T-cell (primary cell): Measurements from ENCODE around the gene CRACR2A. TPM values are rescaled to one million over a fixed set of nuclear protein-coding genes. Genes with fewer than 3 reads are reported as not detected.
A peak's percentile ranks its signal among the peaks of the same experiment; 100 is the strongest.

Source experiments
- ATAC-seq, 4 experiments: fragments of 200-7000 bp in 3 of 4; fragments of 150-1000 bp in 1 of 4; cut with Tn5 transposase; replicated peaks in 1 of 4; 1 replicate in 3 of 4; 2 replicates in 1 of 4; pipeline ENCODE4 v1.10.0; 2021; ENCODE audit warnings: moderate library complexity in 3 of 4, mild to moderate bottlenecking in 2 of 4, moderate number of reproducible peaks in 1 of 4
- CTCF ChIA-PET, 2 donors: fragments of 300-600 bp; sonication (Branson Sonifier 250); formaldehyde crosslinking; loops; one replicate each; lab custom pipeline; 2022; ENCODE audit warnings: antibody characterized with exemption in 2 of 2; lab: Charles Lee
- POLR2A ChIA-PET, 2 donors: fragments of 300-600 bp; sonication (Branson Sonifier 250); formaldehyde crosslinking; loops; one replicate each; lab custom pipeline; 2022; ENCODE audit warnings: antibody characterized with exemption in 2 of 2; lab: Charles Lee
- DNase-seq, 35 experiments: peaks; one replicate each; pipeline versions ENCODE4 v3.0.0 to v3.0.0-alpha.2; 2013 to 2023
- H3K27ac ChIP-seq: one replicate; pipeline ENCODE4 v1.5.1; 2013; ENCODE audit warnings: low read length
- H3K27me3 ChIP-seq, 2 experiments: replicated peaks in 1 of 2; 1 replicate in 1 of 2; 2 replicates in 1 of 2; pipeline versions ENCODE4 v1.6.1 to v1.7.0; 2013; ENCODE audit warnings: low read length in 1 of 2, mixed read lengths in 1 of 2; ENCODE audit not compliant: control insufficient read depth in 2 of 2, insufficient read depth in 2 of 2; ENCODE audit errors: extremely low read depth in 1 of 2
- H3K36me3 ChIP-seq, 2 donors: 1 replicate in 1 of 2; 2 replicates in 1 of 2; pipeline versions ENCODE4 v1.6.1 to v1.7.0; 2013; ENCODE audit warnings: low read length in 1 of 2; ENCODE audit not compliant: control insufficient read depth in 2 of 2, insufficient read depth in 1 of 2; ENCODE audit errors: extremely low read depth in 1 of 2
- H3K4me1 ChIP-seq, 2 experiments: 1 replicate in 1 of 2; 2 replicates in 1 of 2; pipeline versions ENCODE4 v1.6.1 to v1.7.0; 2013; ENCODE audit warnings: low read length in 2 of 2, mixed read lengths in 1 of 2; ENCODE audit not compliant: insufficient read depth in 2 of 2, control insufficient read depth in 1 of 2; ENCODE audit errors: extremely low read depth in 1 of 2
- H3K4me3 ChIP-seq, 2 donors: 1 replicate in 1 of 2; 2 replicates in 1 of 2; pipeline versions ENCODE4 v1.5.1 to v1.7.0; 2013; ENCODE audit warnings: mild to moderate bottlenecking in 2 of 2, low read length in 1 of 2, moderate library complexity in 1 of 2; ENCODE audit not compliant: control insufficient read depth in 1 of 2; ENCODE audit errors: extremely low read depth in 1 of 2
- H3K9me3 ChIP-seq: 2 replicates; pipeline ENCODE4 v1.7.0; 2013
- H3K27ac Mint-ChIP-seq, 2 donors: one replicate each; pipeline ENCODE4 v1.8.0; 2020 to 2021; ENCODE audit warnings: mild to moderate bottlenecking in 2 of 2, mixed read lengths in 2 of 2
- H3K27me3 Mint-ChIP-seq, 2 donors: one replicate each; pipeline ENCODE4 v1.8.0; 2021 to 2022; ENCODE audit warnings: mixed read lengths in 2 of 2
- H3K36me3 Mint-ChIP-seq: one replicate; pipeline ENCODE4 v1.8.0; 2021; ENCODE audit warnings: mixed read lengths
- H3K4me1 Mint-ChIP-seq, 3 donors: one replicate each; pipeline ENCODE4 v1.8.0; 2020 to 2022; ENCODE audit warnings: mixed read lengths in 3 of 3, mild to moderate bottlenecking in 1 of 3
- H3K4me3 Mint-ChIP-seq, 3 donors: one replicate each; pipeline ENCODE4 v1.8.0; 2020 to 2022; ENCODE audit warnings: mild to moderate bottlenecking in 3 of 3, mixed read lengths in 3 of 3, moderate library complexity in 3 of 3
- H3K9me3 Mint-ChIP-seq, 3 donors: one replicate each; pipeline ENCODE4 v1.8.0; 2020 to 2022; ENCODE audit warnings: mixed read lengths in 3 of 3
- WGBS: methylation state at CpG from one replicate; pipeline ENCODE4 v1.1.5; 2013; ENCODE audit warnings: missing lambda C conversion rate; ENCODE audit not compliant: insufficient coverage; 5-methylcytosine and 5-hydroxymethylcytosine counted together
- total RNA-seq, 35 experiments: library from RNA in 6 of 35; stranded (reverse) in 6 of 35; fragments of 120-200 nt in 1 of 35; gene quantifications; one replicate each; pipeline versions ENCODE4 v1.2.1 to v1.2.4 and lab custom pipeline; 2013 to 2026

CRACR2A gene
- total RNA-seq, 5 donors from 2014 or later (not counting 1 experiment from before 2014, with no cell fraction given): 38.3 to 47.0 (median 40.6) TPM

GRCh38 chr12:3627336-3627735 is 125.6 kb downstream of the CRACR2A start:
- H3K4me1 ChIP-seq: no peaks in the 10 kb centered on the region
- no peaks in the 10 kb centered on the region for H3K4me1 Mint-ChIP-seq
- H3K9me3 ChIP-seq: no peaks in the 10 kb centered on the region
- ChIA-PET CTCF (no interaction called here), POLR2A (no interaction called here)
- no peak overlapping the region for H3K27ac Mint-ChIP-seq
- H3K27me3 Mint-ChIP-seq: no peaks in the 10 kb centered on the region
- H3K27ac ChIP-seq: no peak overlapping the region
- 92% methylated on average over 16 of the region's 16 CpGs for whole genome bisulfite sequencing
- peaks cover 8 to 80% of the 10 kb centered on the region in 2 donors for H3K36me3 ChIP-seq
- peaks cover 76% of the 10 kb centered on the region for H3K36me3 Mint-ChIP-seq
- no peaks in the 10 kb centered on the region for H3K9me3 Mint-ChIP-seq
- no peak for ATAC-seq
- no peak for DNase-seq
- H3K4me3 Mint-ChIP-seq: no peak overlapping the region
- no peak overlapping the region for H3K4me3 ChIP-seq
- H3K27me3 ChIP-seq: no peaks in the 10 kb centered on the region

GRCh38 chr12:3624273-3624672 is 128.6 kb downstream of the CRACR2A start:
- Histone ChIP-seq H3K4me1 (no peaks in the 10 kb centered on the region), H3K4me3 (no peak overlapping the region), H3K27ac (no peak overlapping the region), H3K27me3 (no peaks in the 10 kb centered on the region), H3K36me3 (peaks cover 14 to 66% of the 10 kb centered on the region in 2 donors), H3K9me3 (no peaks in the 10 kb centered on the region)
- Mint-ChIP-seq H3K9me3 (no peaks in the 10 kb centered on the region), H3K27ac (no peak overlapping the region), H3K36me3 (peaks cover 81% of the 10 kb centered on the region), H3K4me3 (no peak overlapping the region), H3K4me1 (no peaks in the 10 kb centered on the region), H3K27me3 (no peaks in the 10 kb centered on the region)
- DNase-seq (no peak), ATAC-seq (no peak)
- POLR2A ChIA-PET: no interaction called here
- CTCF ChIA-PET: no interaction called here
- WGBS: 100% methylated on average over 1 of the region's 4 CpGs

- DNase-seq (no peak), ATAC-seq (no peak)
- CTCF ChIA-PET: no interaction called here
- H3K4me3 Mint-ChIP-seq: no peak overlapping the region
- H3K27me3 Mint-ChIP-seq: no peaks in the 10 kb centered on the region
- POLR2A ChIA-PET: no interaction called here
- H3K36me3 ChIP-seq: peaks cover 11 to 68% of the 10 kb centered on the region in 2 donors
- no peak overlapping the region for H3K27ac Mint-ChIP-seq
- 77% methylated on average over 12 of the region's 18 CpGs for WGBS
- no peaks in the 10 kb centered on the region for H3K4me1 ChIP-seq
- H3K27me3 ChIP-seq: no peaks in the 10 kb centered on the region
- no peaks in the 10 kb centered on the region for H3K4me1 Mint-ChIP-seq
- peaks cover 81% of the 10 kb centered on the region for H3K36me3 Mint-ChIP-seq
- no peak overlapping the region for H3K4me3 ChIP-seq
- H3K27ac ChIP-seq: no peak overlapping the region
- H3K9me3 ChIP-seq: no peaks in the 10 kb centered on the region
- no peaks in the 10 kb centered on the region for H3K9me3 Mint-ChIP-seq
These were observed 129.9 kb downstream of the CRACR2A start for GRCh38 chr12:3622822-3623690.

GRCh38 chr12:3622021-3622821 is 130.7 kb downstream of the CRACR2A start:
- no CpG with 5 or more reads among the region's 2 CpGs for WGBS
- DNase-seq: no peak
- H3K4me1 Mint-ChIP-seq: no peaks in the 10 kb centered on the region

GRCh38 chr12:3620856-3621255 is 132.1 kb downstream of the CRACR2A start:
- ATAC-seq (no peak), DNase-seq (no peak)
- H3K4me1 Mint-ChIP-seq: no peaks in the 10 kb centered on the region
- H3K27me3 ChIP-seq: no peaks in the 10 kb centered on the region
- peaks cover 13 to 71% of the 10 kb centered on the region in 2 donors for H3K36me3 ChIP-seq
- no peaks in the 10 kb centered on the region for H3K9me3 ChIP-seq
- H3K27me3 Mint-ChIP-seq: no peaks in the 10 kb centered on the region
- WGBS: 100% methylated on average over 6 of the region's 7 CpGs
- no peak overlapping the region for H3K27ac ChIP-seq
- H3K4me3 ChIP-seq: no peak overlapping the region
- ChIA-PET POLR2A (no interaction called here), CTCF (interaction anchor here in 1 of 2 donors (0.5 kb wide), 1 partner anchor 670 kb away, joined by 3 read pairs; no protein-coding TSS in a partner anchor)
- no peak overlapping the region for H3K27ac Mint-ChIP-seq
- H3K36me3 Mint-ChIP-seq: peaks cover 82% of the 10 kb centered on the region
- H3K4me3 Mint-ChIP-seq: no peak overlapping the region
- no peaks in the 10 kb centered on the region for H3K9me3 Mint-ChIP-seq
- no peaks in the 10 kb centered on the region for H3K4me1 ChIP-seq

More at GRCh38 chr12:3622021-3622821, 130.7 kb downstream of the CRACR2A start:
- Histone ChIP-seq H3K4me3 (no peak overlapping the region), H3K27me3 (no peaks in the 10 kb centered on the region), H3K4me1 (no peaks in the 10 kb centered on the region), H3K36me3 (peaks cover 13 to 71% of the 10 kb centered on the region in 2 donors), H3K27ac (no peak overlapping the region), H3K9me3 (no peaks in the 10 kb centered on the region)
- no peaks in the 10 kb centered on the region for H3K9me3 Mint-ChIP-seq
- CTCF ChIA-PET: no interaction called here
- no peak overlapping the region for H3K27ac Mint-ChIP-seq
- H3K27me3 Mint-ChIP-seq: no peaks in the 10 kb centered on the region
- peaks cover 83% of the 10 kb centered on the region for H3K36me3 Mint-ChIP-seq
- ATAC-seq: no peak
- POLR2A ChIA-PET: no interaction called here
- no peak overlapping the region for H3K4me3 Mint-ChIP-seq

GRCh38 chr12:3617565-3617964 is 135.3 kb downstream of the CRACR2A start:
- H3K4me3 Mint-ChIP-seq: no peak overlapping the region
- peaks cover 16 to 72% of the 10 kb centered on the region in 2 donors for H3K36me3 ChIP-seq

More at GRCh38 chr12:3617565-3617964, 135.3 kb downstream of the CRACR2A start:
- no peaks in the 10 kb centered on the region for H3K27me3 ChIP-seq
- no peak overlapping the region for H3K27ac ChIP-seq
- no peaks in the 10 kb centered on the region for H3K9me3 ChIP-seq
- Mint-ChIP-seq H3K27ac (peak overlapping the region in 1 of 2 donors; percentile 5), H3K4me1 (no peaks in the 10 kb centered on the region), H3K27me3 (no peaks in the 10 kb centered on the region), H3K36me3 (peaks cover 84% of the 10 kb centered on the region), H3K9me3 (no peaks in the 10 kb centered on the region)
- ChIA-PET POLR2A (interaction anchor here in 1 of 2 donors (0.5 kb wide), 1 partner anchor 154 kb away, joined by 3 read pairs; no protein-coding TSS in a partner anchor), CTCF (no interaction called here)
- 100% methylated on average over 1 of the region's 4 CpGs for WGBS
- no peaks in the 10 kb centered on the region for H3K4me1 ChIP-seq
- ATAC-seq: no peak
- no peak overlapping the region for H3K4me3 ChIP-seq
- no peak for DNase-seq
